Endothelial cell of umbilical vein (primary cell): Measurements from ENCODE around the gene GPR137C. TPM values are rescaled to one million over a fixed set of nuclear protein-coding genes. Genes with fewer than 3 reads are reported as not detected.

ENCODE experiments used
- BruUV-seq: library from RNA; stranded (reverse); fragments of 400-500 nt; replicated peaks from 2 replicates; lab custom pipeline; 2021; lab: Mats Ljungman, UMichigan
- CTCF ChIA-PET: fragments of 300-600, 350-600 bp; sonication (Branson Sonifier 250); formaldehyde crosslinking; loops from one replicate; lab custom pipeline; 2021; ENCODE audit warnings: antibody characterized with exemption, inconsistent platforms; lab: Charles Lee
- POLR2A ChIA-PET: fragments of 300-600, 350-600 bp; sonication (Branson Sonifier 250); formaldehyde crosslinking; loops from one replicate; lab custom pipeline; 2021; ENCODE audit warnings: antibody characterized with exemption, inconsistent platforms; lab: Charles Lee
- DNase-seq: peaks from one replicate; pipeline ENCODE4 v3.0.0-alpha.2; 2011; ENCODE audit warnings: low read depth, low spot score
- FAIRE-seq: peaks from 2 replicates; lab custom pipeline; 2011; peaks lifted over from hg19 to GRCh38; lab: Jason Lieb, UNC
- H2AFZ ChIP-seq: 2 replicates; pipeline ENCODE4 v1.6.0; 2012; ENCODE audit warnings: low read depth, low read length, control low read depth, inconsistent platforms
- H3K27ac ChIP-seq: 2 replicates; pipeline ENCODE4 v1.5.1; 2011; ENCODE audit warnings: low read depth, mild to moderate bottlenecking, control low read depth, low read length, moderate library complexity; ENCODE audit not compliant: insufficient read depth
- H3K27me3 ChIP-seq, 2 experiments: 2 replicates each; pipeline versions ENCODE4 v1.6.0 to v1.6.1; 2011; ENCODE audit warnings: low read length in 2 of 2, mixed read lengths in 1 of 2; ENCODE audit not compliant: control insufficient read depth in 2 of 2, insufficient read depth in 2 of 2
- H3K36me3 ChIP-seq, 2 experiments: 2 replicates in 1 of 2; 3 replicates in 1 of 2; pipeline ENCODE4 v1.5.1; 2011; ENCODE audit warnings: low read length in 2 of 2, mild to moderate bottlenecking in 1 of 2, moderate library complexity in 1 of 2; ENCODE audit not compliant: control insufficient read depth in 2 of 2, insufficient read depth in 2 of 2; ENCODE audit errors: extremely low read depth in 1 of 2
- H3K4me1 ChIP-seq: 3 replicates; pipeline ENCODE4 v1.5.1; 2011; ENCODE audit warnings: mild to moderate bottlenecking, low read length; ENCODE audit not compliant: control insufficient read depth, insufficient read depth; ENCODE audit errors: extremely low read depth
- H3K4me2 ChIP-seq: 2 replicates; pipeline ENCODE4 v1.6.1; 2011; ENCODE audit warnings: low read length, control low read depth, mixed read lengths; ENCODE audit not compliant: insufficient read depth
- H3K4me3 ChIP-seq, 3 experiments: fragments of 200-600 bp in 1 of 3; sonication (generic), shearing (Covaris generic) in 1 of 3; replicated peaks in 1 of 3; 2 replicates each; pipeline ENCODE4 v1.5.1; 2011 to 2016; ENCODE audit warnings: control low read depth in 3 of 3, low read length in 3 of 3, mild to moderate bottlenecking in 2 of 3, inconsistent platforms in 1 of 3, low read depth in 1 of 3, moderate library complexity in 1 of 3; ENCODE audit not compliant: insufficient read depth in 1 of 3
- H3K79me2 ChIP-seq: 2 replicates; pipeline ENCODE4 v1.6.0; 2012; ENCODE audit warnings: low read length, inconsistent platforms; ENCODE audit not compliant: control insufficient read depth, insufficient read depth
- H3K9ac ChIP-seq: replicated peaks from 2 replicates; pipeline ENCODE3; 2011; ENCODE audit warnings: low read length, control low read depth; ENCODE audit not compliant: insufficient read depth; ENCODE audit errors: extremely low read depth
- H3K9me1 ChIP-seq: replicated peaks from 3 replicates; pipeline ENCODE4 v1.6.0; 2011; ENCODE audit warnings: mild to moderate bottlenecking, low read length; ENCODE audit not compliant: control insufficient read depth, insufficient read depth; ENCODE audit errors: extremely low read depth
- H3K9me3 ChIP-seq: replicated peaks from 2 replicates; pipeline ENCODE4 v1.5.1; 2012; ENCODE audit warnings: low read length, inconsistent platforms; ENCODE audit not compliant: control insufficient read depth, insufficient read depth
- H4K20me1 ChIP-seq: replicated peaks from 2 replicates; pipeline ENCODE3; 2011; ENCODE audit warnings: mild to moderate bottlenecking, low read length; ENCODE audit not compliant: control insufficient read depth, insufficient read depth; ENCODE audit errors: extremely low read depth
- CTCF ChIP-seq, 2 donors: IDR thresholded peaks; 1 replicate in 1 of 2; 2 replicates in 1 of 2; pipeline ENCODE4 v1.5.1; 2011; ENCODE audit warnings: low read length in 2 of 2, mild to moderate bottlenecking in 2 of 2, moderate library complexity in 2 of 2, control low read depth in 1 of 2, inconsistent platforms in 1 of 2, low read depth in 1 of 2; ENCODE audit not compliant: insufficient read depth in 1 of 2; ENCODE audit errors: extremely low read depth in 1 of 2
- EZH2 ChIP-seq: IDR thresholded peaks from 2 replicates; pipeline ENCODE4 v1.6.1; 2012; ENCODE audit warnings: borderline replicate concordance, low read depth, mild to moderate bottlenecking, moderate library complexity, low read length, inconsistent platforms; ENCODE audit not compliant: severe bottlenecking
- FOS ChIP-seq: IDR thresholded peaks from 2 replicates; pipeline ENCODE4 v1.6.1; 2011; ENCODE audit warnings: mild to moderate bottlenecking, low read length, moderate library complexity, borderline replicate concordance; ENCODE audit not compliant: insufficient read depth
- GATA2 ChIP-seq: IDR thresholded peaks from 2 replicates; pipeline ENCODE4 v1.7.0; 2011; ENCODE audit warnings: low read depth, mild to moderate bottlenecking, moderate library complexity, mixed read lengths, low read length; ENCODE audit not compliant: insufficient read length, insufficient read depth
- JUN ChIP-seq: IDR thresholded peaks from 2 replicates; pipeline ENCODE4 v1.6.1; 2011; ENCODE audit warnings: borderline replicate concordance, low read depth; ENCODE audit not compliant: insufficient read length, insufficient read depth
- MYC ChIP-seq: IDR thresholded peaks from one replicate; pipeline ENCODE4 v1.6.1; 2011; ENCODE audit warnings: mild to moderate bottlenecking, low read depth, low read length
- POLR2A ChIP-seq: IDR thresholded peaks from 2 replicates; pipeline ENCODE4 v1.6.1; 2012; ENCODE audit warnings: low read depth, mild to moderate bottlenecking, control low read depth, low read length
- dilution Hi-C: fragments of 300-500 bp; cut with MboI; formaldehyde crosslinking; loops from one replicate; pipeline ENCODE4 v1.15.0; 2019; ENCODE audit warnings: low sequenced_read_pairs; ENCODE audit not compliant: extremely low pct_ligation_motif_present
- intact Hi-C: fragments of 100-400 bp; cut with micrococcal nuclease; formaldehyde crosslinking; loops from one replicate; pipeline ENCODE4 v1.10.0; 2022
- polyA plus RNA-seq, 4 experiments: library from polyadenylated mRNA; depleted of rRNA in 3 of 4; stranded (reverse) in 3 of 4; unstranded in 1 of 4; fragments of >200 nt; gene quantifications; 2 replicates each; pipeline versions ENCODE4 v1.2.1 to v1.2.3, GENCODE V29; 2011 to 2012; ENCODE audit warnings: missing spikeins in 1 of 4
- total RNA-seq: library from RNA; stranded (reverse); gene quantifications from 2 replicates; pipeline ENCODE4 v1.2.3, GENCODE V29; 2021
- TF ChIP-seq, protein P1 (sequence below): IDR thresholded peaks from 2 replicates; pipeline ENCODE4 v1.6.1; 2011; ENCODE audit not compliant: insufficient read depth, insufficient read length

The GPR137C gene
- total and polyA plus RNA-seq, 2 donors (not counting 3 experiments of a cell fraction or from before 2014, with no cell fraction given) = 1.5 to 5.7 TPM

DNA sequence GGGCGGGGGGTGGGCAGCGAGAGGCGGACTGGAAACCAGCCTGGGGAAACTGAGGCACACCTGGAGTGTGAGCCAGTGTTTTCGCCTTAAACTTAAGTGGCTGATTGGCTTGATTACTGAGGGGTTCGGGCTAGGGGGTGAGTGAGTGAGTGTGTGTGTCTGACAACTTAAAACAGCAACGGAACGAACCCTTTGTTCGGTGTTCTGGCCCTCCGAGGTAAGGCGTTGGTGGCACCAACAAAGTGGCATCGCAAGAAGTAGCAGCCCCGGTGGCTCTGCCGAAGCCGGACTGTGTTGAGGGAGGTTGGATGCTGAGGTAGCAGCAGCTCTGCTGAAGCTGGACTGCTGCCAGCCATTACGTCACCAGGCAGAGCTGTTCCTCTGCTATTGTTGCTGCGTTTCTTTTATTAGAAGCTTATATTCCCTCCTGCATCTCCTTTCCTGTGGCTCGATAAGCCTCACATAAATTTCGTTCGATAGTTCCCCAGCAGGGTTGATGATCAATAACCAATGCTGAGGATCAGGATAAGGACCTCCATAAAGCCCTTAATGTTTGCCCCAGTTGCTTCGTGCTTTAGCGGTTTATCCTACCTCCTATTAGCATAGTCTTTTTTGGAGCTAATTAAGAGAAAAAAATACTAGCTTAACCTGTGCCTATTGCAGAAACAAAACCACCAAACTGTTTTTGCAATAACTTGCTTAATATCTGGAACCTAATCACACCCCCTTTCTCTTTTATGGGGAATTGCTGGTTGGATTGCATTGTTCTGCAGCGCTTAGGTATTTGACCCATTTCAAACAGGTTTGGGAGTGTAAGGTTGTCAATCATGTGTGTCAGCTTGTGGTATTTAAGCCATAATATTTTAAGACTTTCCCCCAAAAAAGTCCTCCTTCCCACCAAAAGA, 1.3 kb downstream of the GPR137C start:
- H3K4me1 ChIP-seq = peaks cover 9% of the 10 kb centered on the region
- no peaks in the 10 kb centered on the region for H3K27me3 ChIP-seq
- H3K27ac ChIP-seq = peak overlapping the region; percentile 0
- ChIA-PET POLR2A (interaction anchor here (0.6 to 1.7 kb wide), 2 partner anchors 131 to 237 kb away, joined by 3 to 5 read pairs; partner anchors contain the start of gene GNPNAT1), CTCF (interaction anchor here (1.5 kb wide), 1 partner anchor 9 kb away, joined by 8 read pairs; no protein-coding TSS in a partner anchor)
- H4K20me1 ChIP-seq = no peaks in the 10 kb centered on the region
- peak overlapping the region; percentile 50 for H3K9ac ChIP-seq
- no peaks in the 10 kb centered on the region for H3K79me2 ChIP-seq
- H3K4me2 ChIP-seq = peak overlapping the region; percentile 77
- no peaks in the 10 kb centered on the region for H3K36me3 ChIP-seq
- H3K9me3 ChIP-seq = no peaks in the 10 kb centered on the region
- intact Hi-C loops = loop anchor here (1.0 to 10.0 kb wide), 6 partner anchors 25 to 1889 kb away; partner anchors contain the start of genes FERMT2, GNPNAT1, SAV1 and STYX
- BruUV-seq = TSS peak; percentile 48
- no peaks in the 10 kb centered on the region for H3K9me1 ChIP-seq
- peak; percentile 95 for FAIRE-seq
- dilution Hi-C loops = no loop called here
- peak overlapping the region; percentile 8 to 88 (median 61) for H3K4me3 ChIP-seq
- peak overlapping the region; percentile 56 for H2AFZ ChIP-seq
- TF ChIP-seq GATA2 (no peak), MYC (no peak), POLR2A (no peak), FOS (no peak), JUN (peak; percentile 75), CTCF (IDR thresholded peaks at IDR 0.05; ENCODE audit: extremely low read depth in 1 of 2, insufficient read depth in 1 of 2, low read depth in 1 of 2, low read length in 2 of 2) (no peak), EZH2 (no peak)
- TF ChIP-seq, protein P1, sequence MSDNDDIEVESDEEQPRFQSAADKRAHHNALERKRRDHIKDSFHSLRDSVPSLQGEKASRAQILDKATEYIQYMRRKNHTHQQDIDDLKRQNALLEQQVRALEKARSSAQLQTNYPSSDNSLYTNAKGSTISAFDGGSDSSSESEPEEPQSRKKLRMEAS = no peak
- DNase-seq = peak; percentile 89
